Measurements from ENCODE around the gene ARF1. TPM values are rescaled to one million over a fixed set of nuclear protein-coding genes. Genes with fewer than 3 reads are reported as not detected.

Gene ARF1
- 101 and 106 TPM in 2 replicates for total RNA-seq (2014; rRNA removed; shearing (Covaris generic))
- 481 and 514 TPM in 2 replicates for polyA plus RNA-seq (2015; cell fraction: cytosol; rRNA removed)
- 113 and 122 TPM in 2 replicates for polyA plus RNA-seq (2015; cell fraction: nucleus; rRNA removed)

DNA sequence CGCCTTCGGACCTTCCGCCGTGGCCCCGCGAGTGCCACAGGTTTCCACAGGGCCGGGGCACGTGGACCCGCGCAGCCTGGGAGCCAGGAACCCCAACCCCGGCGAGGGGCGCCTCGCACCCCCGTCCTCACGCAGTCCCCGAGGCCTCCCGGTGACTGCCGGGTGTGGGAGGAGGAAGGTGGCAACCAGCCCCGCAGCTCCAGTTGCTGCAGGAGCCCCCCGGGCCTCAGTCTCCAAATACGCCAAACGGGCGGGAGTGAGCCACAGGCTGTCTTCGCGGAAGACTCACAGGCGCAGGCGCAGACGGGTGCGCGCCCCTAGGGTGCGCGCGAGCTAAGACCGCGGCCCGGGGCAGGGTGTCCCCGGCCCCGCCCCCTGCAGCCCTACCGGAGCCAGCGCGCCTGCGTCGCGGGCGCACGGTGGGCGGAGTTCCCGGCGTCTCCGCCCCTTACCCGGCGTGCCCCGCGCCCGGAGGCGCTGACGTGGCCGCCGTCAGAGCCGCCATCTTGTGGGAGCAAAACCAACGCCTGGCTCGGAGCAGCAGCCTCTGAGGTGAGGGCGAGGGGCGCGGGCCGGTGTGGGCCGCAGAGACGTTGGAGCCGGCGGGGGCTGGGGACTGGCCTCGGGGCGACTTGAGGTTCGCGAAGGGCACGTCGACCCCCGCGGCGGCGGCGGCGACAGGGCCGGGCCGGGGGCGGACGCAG is at the start of gene ARF1:
ARF1 (plus strand) TSS at position 495 of the 704 bp plus-strand sequence. CDS start 14,407 bp downstream, outside the sequence.
- DNase-seq (ENCODE audit: low read depth, low spot score), result peak; percentile 89
- in situ Hi-C loops (cut with HindIII; ENCODE audit: low pct_unique_long_range_greater_than_20kb, low sequenced_read_pairs), result no loop called here

DNA sequence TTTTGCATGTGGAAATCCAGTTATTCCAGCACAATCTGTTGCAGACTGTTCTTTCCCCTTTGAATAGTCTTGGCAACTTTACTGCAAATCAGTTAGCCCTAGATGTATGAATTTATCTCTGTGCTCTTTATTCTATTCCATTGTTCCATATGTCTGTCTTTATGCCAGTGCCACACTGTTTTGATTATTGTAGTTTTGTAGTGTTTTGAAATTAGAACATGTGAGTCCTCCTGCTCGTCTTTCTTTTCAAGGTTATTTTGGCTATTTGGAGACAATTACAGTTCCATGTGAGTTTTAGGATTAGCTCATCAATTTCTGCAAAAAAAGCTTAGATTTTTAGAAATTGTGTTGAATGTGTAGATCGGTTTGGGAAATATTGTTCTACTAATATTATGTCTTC is 49.1 kb upstream of the ARF1 start:
- in situ Hi-C loops (cut with HindIII; ENCODE audit: low pct_unique_long_range_greater_than_20kb, low sequenced_read_pairs), result no loop called here

DNA sequence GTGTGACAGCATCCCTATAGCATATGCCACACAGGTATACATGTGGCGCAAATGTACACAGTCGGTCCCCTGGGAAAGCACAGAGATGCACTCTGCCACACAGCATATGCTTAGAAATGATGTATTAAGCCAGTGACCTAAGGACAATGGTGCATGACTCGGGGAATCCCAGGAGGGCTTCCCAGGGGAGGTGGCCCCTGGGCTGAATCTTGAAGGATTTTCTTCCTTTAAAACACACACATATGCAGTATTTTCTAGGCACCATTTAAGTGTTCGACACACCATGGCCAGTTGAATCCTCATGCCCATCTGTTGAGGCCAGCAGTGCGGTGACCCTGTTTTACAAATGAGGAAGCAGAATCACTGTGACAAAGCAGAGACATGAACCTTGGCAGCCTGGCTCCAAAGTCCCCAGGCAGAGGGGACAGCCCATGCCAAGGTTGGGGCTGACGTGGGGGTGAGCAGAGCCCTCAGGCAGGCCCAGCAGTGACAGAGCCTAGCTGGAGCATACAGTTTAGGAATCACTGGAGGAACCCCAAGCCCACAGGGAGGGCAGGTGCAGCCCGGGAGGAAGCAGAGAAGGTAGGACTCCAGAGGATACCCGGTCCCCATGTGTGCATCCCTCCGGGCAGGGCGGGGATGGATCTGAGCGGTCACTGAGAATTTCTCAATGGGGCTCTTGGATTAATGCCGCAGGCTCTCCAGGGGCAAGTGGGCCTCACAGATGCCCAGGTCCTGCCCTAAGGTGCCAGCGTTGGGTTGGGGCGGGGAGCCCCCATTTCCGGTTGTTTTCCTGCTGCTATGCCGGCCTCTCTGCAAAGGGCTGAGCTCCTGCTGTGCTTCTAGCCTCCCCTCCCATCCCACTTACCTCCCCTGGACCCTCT is 47.3 kb upstream of the ARF1 start:
- in situ Hi-C loops (cut with HindIII; ENCODE audit: low pct_unique_long_range_greater_than_20kb, low sequenced_read_pairs), result no loop called here
- DNase-seq (ENCODE audit: low read depth, low spot score), result no peak

More for the DNA sequence above, 49.1 kb upstream of the ARF1 start:
- no peak for DNase-seq (ENCODE audit: low read depth, low spot score)

DNA sequence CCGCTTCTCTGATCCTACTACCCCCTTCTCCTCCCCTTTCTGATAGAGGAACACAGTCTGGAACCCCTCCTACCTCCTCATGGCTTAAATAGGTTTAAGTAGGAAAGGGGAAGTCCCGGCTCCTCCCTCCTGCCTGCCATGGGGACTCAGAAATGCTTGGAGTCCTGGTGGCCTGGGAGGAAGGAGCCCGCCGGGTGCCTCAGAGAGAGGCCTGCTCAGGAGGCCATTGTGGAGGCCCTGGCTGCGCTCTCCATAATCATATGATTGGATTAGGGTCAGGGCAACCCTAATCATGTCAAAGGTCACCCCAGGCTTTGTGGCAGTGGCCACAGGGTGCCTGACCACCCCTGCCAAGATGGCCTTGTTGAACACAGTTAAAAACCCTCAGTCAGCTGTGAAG is 46.7 kb upstream of the ARF1 start:
- in situ Hi-C loops (cut with HindIII; ENCODE audit: low pct_unique_long_range_greater_than_20kb, low sequenced_read_pairs), result no loop called here
- DNase-seq (ENCODE audit: low read depth, low spot score), result no peak

DNA sequence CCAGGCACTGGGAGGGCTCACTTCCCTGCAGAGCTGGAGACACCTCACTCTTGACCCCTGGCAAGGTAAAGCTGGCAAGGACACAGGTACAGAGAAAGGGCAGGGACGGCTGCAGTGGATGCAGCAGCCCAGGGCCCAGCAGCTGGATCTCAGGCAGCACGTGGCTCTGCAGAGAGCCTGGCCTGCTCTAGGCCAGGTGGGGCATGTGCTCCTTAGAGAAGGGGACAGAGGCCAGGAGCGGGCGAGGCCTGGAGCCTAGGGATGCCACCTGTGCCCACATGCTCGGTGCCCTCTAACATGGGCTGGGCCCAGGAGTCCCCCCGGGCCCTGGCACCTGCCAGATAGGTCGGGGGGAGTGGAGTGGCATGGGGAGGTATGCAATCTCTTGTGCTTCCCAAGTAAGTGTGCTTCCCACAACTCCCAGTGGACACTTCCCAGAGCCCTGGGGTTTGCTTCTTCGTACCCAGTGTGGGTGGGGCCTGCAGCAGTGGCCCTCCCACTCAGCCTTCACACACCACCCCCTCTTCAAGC is 45.7 kb upstream of the ARF1 start:
- in situ Hi-C loops (cut with HindIII; ENCODE audit: low pct_unique_long_range_greater_than_20kb, low sequenced_read_pairs), result no loop called here
- no peak for DNase-seq (ENCODE audit: low read depth, low spot score)

DNA sequence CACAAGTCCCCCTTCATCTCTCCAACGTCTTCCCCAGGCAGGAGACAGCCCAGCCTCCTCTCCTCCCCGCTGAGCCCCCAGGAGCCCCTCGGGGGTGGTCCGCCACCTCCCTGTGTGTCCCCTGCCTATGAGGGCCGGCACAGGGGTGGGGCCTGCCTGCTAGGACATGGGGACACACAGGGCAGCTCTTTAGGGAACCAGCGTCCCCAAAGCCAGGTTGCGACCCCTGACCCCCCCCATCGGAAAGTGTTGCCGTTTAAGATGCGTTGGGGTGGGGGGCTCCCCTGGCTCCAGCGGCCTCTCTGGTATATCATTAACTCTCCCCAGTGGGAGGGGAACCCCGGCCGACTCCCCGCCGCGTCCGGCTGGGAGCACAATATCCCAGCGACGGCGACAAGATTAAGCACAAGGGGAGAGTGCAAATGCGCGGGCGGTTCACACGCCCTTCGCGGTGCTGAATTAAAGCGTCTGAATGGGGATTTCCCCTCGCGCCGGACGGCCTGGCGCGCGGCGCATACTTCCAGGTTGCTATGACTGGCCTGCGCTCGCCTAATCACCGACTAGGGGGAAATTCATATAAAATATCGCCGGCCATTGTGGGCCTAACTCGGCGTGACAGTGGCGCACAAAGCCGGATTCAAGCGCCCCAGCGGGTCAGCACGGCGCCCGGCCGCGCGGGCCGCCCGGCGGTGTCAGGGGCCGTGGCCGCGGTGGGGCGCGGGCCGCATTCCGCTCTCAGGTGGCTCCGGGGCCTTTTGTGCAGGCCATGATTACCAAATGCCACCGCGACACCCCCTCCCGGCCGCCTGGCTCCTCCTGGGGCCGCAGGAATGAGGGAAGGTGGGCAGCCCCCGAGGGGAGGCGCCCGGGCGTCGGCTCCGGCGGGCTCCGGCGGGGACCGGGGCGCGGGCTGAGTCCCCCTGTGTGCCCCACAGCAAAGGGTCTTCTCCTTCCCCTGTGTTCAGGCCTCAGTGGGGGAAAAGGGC is 44.8 kb upstream of the ARF1 start:
- DNase-seq (ENCODE audit: low read depth, low spot score), result no peak
- in situ Hi-C loops (cut with HindIII; ENCODE audit: low pct_unique_long_range_greater_than_20kb, low sequenced_read_pairs), result no loop called here

DNA sequence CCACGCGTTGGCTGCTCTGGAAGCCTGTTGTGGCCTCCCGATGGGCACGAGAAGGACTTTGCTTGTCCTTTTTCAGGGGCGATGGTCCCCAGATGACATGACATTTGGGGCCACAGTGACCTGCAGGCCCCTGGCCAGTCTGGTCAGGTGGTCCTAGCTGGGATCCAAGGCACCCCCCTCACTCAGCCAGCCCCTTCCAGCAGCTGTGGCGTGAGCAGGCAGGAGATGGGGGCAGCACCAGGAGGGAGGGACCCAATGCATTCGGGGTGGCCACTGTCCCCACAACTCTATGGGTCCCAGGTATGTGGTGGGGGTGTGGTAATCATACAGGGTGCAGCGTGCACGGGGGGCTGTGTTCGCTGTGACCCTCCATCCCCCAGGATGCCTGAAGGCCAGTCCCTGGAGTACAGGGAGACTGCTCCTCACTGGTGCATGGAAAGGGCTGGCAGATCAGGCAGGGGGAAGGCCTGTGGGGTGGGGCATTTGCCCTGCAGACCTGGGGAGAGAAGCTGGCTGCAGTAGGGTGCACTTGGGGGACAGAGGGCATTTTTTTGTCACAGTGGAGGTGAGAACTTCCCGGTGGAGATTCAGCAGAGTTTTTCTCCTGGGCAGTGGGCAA is 44.0 kb upstream of the ARF1 start:
- in situ Hi-C loops (cut with HindIII; ENCODE audit: low pct_unique_long_range_greater_than_20kb, low sequenced_read_pairs), result no loop called here
- no peak for DNase-seq (ENCODE audit: low read depth, low spot score)

DNA sequence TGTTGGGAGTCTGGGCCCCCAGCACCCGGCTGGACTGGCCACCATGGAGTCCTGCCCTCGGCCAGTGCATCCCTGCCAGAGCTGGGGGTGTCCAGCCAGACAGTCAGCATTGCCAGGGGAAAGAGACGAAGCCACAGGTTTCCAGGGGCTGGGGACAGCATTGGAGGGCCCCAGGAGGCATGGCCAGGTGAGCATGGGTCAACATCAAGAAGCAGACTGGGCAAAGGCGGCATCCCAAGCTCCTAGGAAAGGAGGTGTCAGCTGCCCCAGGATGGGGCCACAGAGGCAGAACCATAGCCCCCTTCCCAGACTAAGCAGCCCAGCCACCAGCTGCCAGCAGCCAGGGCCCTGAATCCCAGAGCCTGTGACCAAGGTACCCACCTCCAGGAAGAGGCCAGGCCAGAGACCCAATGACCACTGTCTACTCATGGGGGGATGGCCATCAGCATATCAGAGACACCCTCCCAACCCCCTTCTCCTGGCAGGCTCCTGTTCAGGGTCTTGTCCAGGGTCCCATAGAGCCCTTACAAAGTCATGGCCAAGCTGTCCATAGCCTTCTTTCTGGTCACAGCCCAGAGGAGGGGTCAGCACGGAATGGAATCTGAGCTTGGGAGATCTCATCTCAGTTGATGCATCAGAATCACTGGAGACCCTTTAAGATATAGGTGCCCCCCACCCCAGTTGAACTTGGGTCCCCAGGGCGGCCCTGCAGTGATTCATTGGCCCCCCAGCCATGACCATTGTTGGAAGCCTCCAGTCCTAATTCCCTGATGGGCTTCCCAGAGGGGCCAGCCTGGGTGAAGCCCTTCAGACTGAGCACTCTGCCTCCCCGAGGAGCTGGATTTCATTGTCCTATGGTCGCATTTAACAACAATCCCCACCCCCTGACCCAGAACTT is 43.3 kb upstream of the ARF1 start:
- in situ Hi-C loops (cut with HindIII; ENCODE audit: low pct_unique_long_range_greater_than_20kb, low sequenced_read_pairs), result no loop called here
- no peak for DNase-seq (ENCODE audit: low read depth, low spot score)

DNA sequence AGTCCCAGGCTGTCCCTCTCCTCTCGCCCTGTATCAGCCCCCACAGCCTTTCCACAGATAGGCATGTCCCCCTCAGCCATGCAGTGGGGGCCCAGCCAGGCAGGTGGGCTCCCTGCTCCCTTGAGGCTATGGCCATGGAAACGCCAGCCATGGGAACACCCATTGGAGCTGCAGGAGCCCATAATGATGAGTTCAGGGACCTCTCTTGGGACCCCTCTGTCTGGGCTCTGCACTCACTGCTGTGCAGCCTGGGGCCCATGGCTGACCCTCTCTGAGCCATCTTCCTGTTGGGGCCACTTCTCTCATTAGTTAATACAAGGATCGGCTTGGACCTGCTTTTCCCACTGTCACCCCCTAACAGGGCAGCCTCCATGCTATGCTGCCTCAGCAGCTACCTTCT is 42.5 kb upstream of the ARF1 start:
- in situ Hi-C loops (cut with HindIII; ENCODE audit: low pct_unique_long_range_greater_than_20kb, low sequenced_read_pairs), result no loop called here
- no peak for DNase-seq (ENCODE audit: low read depth, low spot score)

DNA sequence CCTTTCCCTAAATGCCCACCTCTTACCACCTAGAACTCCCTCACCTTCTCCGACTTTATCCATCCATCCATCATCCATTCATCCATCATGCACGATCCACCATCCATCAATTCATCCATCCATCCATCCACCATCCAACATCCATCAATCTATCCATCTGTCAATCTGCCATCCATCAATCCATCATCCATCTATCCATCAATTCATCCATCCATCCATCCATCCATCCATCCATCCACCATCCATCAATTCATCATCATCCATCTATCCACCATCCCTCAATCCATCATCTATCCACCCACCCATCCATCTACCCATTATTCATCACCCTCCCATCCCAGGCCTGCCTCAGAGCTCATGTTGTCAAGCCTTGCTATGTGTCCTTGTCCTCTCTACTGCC is 41.2 kb upstream of the ARF1 start:
- DNase-seq (ENCODE audit: low read depth, low spot score), result no peak
- in situ Hi-C loops (cut with HindIII; ENCODE audit: low pct_unique_long_range_greater_than_20kb, low sequenced_read_pairs), result no loop called here

DNA sequence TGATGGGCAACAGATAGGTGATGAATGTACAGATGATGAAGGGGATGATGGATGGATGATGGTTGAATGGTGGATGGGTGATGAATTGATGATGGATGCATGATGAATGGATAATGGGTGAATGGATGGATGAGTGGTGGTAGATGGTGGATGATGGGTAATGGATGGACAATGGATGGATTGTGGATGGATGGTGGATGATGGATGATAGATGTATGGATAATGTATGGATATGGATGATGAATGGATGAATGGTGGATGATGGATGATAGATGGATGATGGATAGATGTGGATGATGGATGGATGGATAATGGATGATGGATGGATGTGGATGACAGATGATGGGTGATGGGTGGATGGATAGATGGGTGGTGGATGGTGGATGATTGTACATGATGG is 40.0 kb upstream of the ARF1 start:
- DNase-seq (ENCODE audit: low read depth, low spot score), result no peak
- in situ Hi-C loops (cut with HindIII; ENCODE audit: low pct_unique_long_range_greater_than_20kb, low sequenced_read_pairs), result no loop called here

DNA sequence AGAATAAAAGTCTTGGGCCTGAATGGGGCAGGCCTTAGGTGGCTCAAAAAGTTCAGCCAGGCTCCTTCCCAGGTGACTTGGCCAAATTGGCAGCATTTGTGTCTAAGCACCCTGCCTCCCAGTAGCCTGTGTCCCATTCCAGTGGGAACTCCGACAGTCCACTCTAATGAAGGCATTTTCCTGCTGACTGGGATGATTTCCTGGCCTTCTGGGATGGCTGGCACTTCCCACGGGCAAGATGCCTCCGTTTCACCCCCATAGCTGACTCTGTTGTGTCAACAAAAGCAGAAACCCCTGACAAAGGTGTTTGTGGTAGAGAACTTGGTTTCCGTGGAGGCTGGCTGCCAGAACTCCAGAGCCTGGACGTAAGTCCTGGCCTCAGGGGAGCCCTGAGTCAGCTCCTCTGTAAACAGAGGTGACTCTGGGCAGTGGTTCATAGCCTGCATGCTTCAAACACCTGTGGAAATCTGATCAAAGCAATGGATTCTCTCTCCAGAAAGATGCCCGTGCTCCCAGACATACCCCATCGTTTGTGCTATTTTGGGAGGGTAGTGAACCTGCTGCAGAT is 39.1 kb upstream of the ARF1 start:
- DNase-seq (ENCODE audit: low read depth, low spot score), result no peak
- in situ Hi-C loops (cut with HindIII; ENCODE audit: low pct_unique_long_range_greater_than_20kb, low sequenced_read_pairs), result no loop called here

DNA sequence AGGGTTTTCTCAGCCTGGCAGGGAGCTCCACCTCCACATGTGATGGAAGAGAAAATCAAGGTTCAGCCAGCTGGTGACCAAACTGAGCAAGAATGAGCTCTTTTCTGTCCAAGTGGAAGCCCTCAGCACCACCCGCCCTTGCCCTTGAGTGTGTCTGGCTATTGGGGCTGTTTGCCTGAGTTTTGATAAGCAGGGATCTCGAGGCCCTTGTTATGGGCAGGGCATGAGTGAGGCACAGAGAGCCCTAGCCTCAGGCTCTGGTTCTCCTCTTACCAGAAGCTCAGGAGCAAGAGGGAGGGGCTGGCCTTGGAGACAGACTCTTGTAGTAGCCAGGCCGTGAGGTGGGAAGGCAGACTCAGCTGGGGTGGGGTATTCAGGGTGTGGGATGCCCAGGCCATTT is 37.5 kb upstream of the ARF1 start:
- in situ Hi-C loops (cut with HindIII; ENCODE audit: low pct_unique_long_range_greater_than_20kb, low sequenced_read_pairs), result no loop called here
- DNase-seq (ENCODE audit: low read depth, low spot score), result no peak

DNA sequence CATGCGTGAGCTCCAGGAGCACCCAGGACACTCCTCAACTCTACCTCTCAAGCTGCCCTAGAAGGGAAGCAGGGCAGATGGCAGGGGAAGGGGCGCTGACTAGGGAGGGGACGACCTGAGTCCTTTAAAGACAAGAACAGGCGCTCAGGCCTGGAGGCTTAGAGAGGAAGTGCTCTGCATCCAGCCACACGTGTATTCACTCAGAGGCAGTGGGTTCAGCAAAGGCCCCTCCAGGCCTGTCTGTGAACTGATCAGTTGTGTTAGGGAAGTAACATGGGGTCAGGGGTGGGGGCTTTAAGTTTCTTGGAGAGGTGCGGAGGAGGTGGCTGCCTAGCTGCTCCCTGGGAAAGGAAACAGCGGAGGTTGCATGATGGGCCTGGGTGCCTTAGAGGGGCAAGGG is 37.1 kb upstream of the ARF1 start:
- no peak for DNase-seq (ENCODE audit: low read depth, low spot score)
- in situ Hi-C loops (cut with HindIII; ENCODE audit: low pct_unique_long_range_greater_than_20kb, low sequenced_read_pairs), result no loop called here

DNA sequence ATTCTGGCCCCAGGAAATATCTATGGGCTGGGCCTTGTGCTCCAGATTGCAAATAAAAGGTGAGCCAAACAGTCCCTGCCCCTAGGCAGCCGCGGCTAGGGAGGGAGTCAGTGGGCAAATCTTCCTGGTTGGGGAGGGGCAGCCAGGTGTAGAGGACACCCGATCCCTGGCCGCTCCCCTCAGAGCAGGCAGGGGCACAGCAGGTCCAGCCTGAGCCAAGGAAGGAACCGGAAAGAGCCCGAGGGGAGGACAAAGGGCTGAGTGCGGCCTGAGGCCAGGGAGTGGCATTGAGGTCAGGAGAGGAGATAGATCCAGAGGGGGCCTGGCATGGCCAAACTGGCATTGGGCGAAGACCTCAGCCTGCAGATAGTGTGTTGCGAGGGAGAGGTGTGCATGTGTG is 36.6 kb upstream of the ARF1 start:
- in situ Hi-C loops (cut with HindIII; ENCODE audit: low pct_unique_long_range_greater_than_20kb, low sequenced_read_pairs), result no loop called here
- no peak for DNase-seq (ENCODE audit: low read depth, low spot score)
